Stimulated activated CD4-positive, alpha-beta T cell treated with anti-CD3 and anti-CD28 coated beads, Interleukin-4, amount 100 ng/mL, for 48 hours (primary cell): ENCODE measurements around the gene DIRAS3.
"Not testable (repeated sequence)": the region's sequence is repeated elsewhere in the genome, so short reads cannot be mapped to it uniquely, and the experiment has no call there.

Source experiments
- DNase-seq, 2 donors: peaks; one replicate each; pipeline ENCODE4 v3.0.0-alpha.2; 2020; ENCODE audit warnings: low read depth in 2 of 2

DIRAS3 gene, protein sequence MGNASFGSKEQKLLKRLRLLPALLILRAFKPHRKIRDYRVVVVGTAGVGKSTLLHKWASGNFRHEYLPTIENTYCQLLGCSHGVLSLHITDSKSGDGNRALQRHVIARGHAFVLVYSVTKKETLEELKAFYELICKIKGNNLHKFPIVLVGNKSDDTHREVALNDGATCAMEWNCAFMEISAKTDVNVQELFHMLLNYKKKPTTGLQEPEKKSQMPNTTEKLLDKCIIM

GRCh38 chr1:68049941-68050878 lies at the start of gene DIRAS3:
Gene DIRAS3 (minus strand): TSS chr1:68050627. CDS start chr1:68047297, 3,330 bp downstream.
- DNase-seq: no peak

- no peak for DNase-seq
Observed at GRCh38 chr1:68093737-68094136, 43.3 kb upstream of the DIRAS3 start.

- DNase-seq: no peak
Observed at GRCh38 chr1:68087184-68087583, 36.8 kb upstream of the DIRAS3 start.

- DNase-seq: no peak
Observed at GRCh38 chr1:68085752-68086151, 35.3 kb upstream of the DIRAS3 start.

DNA sequence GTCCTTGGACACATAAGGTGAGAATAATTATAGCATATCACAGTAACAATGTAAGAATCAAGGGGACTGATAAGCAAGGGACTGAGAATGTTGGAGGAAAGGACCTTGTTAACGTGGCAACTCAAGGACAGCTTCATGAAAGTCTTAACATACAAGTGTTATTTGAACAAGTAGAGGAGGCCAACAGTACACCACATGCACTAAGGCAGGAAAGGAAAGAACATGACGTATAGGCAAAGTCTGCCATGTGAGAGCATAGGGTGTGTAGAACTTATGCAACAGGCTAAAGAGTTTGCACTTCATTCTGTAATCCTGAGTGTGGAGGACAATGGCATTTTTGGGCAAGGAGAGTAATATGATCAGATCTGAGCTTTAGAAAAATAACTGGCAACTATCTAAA lies 33.3 kb upstream of the DIRAS3 start:
- no peak for DNase-seq

GRCh38 chr1:68081775-68082283 lies 31.4 kb upstream of the DIRAS3 start:
- DNase-seq: no peak

DNA sequence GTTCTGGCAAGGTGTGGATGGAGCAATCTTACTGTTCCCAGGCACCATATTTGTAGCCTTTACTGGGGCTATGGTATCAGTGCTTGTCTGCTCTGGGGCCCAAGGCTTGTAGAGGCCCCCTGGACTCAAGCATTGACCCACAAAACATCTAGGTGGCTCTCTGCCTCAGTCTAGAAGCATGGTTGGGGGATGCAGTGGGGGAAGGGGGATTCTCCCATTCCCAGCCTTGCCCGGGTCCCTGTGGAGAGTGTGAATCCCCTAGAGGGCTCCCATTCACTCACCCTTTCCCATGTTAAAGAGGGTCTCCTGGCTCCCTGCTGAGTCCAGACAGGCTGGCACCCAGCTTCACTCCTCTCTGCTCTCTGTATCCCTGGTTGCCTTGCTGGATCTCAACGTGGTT lies 28.2 kb upstream of the DIRAS3 start:
- no peak for DNase-seq

GRCh38 chr1:68074472-68074871 lies 24.0 kb upstream of the DIRAS3 start:
- no peak for DNase-seq

- no peak for DNase-seq
Observed at GRCh38 chr1:68065766-68066165, 15.3 kb upstream of the DIRAS3 start.

DNA sequence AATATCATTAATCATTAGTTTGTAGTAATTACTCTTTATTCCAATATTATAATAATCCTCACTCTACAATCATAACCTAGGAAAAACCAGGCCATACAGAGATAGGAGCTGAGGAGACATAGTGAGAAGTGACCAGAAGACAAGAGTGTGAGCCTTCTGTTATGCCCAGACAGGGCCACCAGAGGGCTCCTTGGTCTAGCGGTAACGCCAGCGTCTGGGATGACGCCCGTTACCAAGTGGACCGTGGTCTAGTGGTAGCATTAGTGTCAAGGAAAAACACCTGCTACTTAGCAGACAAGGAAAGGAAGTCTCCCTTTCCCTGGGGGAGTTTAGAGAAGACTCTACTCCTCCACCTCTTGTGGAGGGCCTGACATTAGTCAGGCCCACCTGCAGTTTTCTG lies 7.6 kb upstream of the DIRAS3 start:
- DNase-seq: not testable (repeated sequence)

GRCh38 chr1:68057564-68057963 lies 7.1 kb upstream of the DIRAS3 start:
- DNase-seq: no peak

GRCh38 chr1:68057050-68057449 lies 6.6 kb upstream of the DIRAS3 start:
- DNase-seq: no peak

DNA sequence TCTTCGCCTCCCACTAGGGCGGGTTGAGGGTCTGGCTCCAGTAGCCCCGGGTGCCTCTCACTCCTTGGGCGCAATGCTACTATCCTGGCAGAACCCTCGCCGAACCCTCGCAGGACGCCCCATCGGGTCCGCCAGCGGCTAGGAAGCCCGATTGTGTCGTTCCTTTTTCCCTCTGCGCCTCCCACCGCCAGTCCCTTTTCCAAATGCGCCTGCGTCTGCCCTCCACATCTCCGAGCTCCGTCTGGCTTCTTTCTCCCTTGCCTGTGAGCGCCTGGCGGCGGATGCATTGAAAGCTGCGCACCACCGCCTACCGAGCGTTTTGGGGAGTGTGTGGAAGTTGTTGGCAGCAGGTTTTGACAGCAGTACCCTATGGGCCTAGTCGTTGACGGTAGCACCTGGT lies 1.0 kb upstream of the DIRAS3 start:
- no peak for DNase-seq

DNA sequence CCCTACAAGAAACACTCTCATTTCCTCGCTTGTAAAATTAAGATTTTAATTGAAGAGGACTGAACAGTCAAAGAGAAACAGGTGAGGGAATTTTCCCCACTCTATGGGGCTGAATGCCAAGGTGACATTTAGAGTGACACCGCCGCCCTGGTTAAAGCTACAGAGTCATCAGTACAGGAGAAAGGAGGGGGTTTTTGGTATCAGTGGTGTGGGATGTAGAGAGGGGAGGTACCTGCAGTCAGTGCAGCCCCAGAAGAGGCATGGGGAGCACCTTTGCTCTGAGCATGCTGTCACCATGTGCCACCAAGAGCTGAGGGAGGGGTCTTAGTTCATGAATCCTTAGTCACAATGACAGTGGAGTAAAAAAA lies 2.8 kb downstream of the DIRAS3 start:
- no peak for DNase-seq

DNA sequence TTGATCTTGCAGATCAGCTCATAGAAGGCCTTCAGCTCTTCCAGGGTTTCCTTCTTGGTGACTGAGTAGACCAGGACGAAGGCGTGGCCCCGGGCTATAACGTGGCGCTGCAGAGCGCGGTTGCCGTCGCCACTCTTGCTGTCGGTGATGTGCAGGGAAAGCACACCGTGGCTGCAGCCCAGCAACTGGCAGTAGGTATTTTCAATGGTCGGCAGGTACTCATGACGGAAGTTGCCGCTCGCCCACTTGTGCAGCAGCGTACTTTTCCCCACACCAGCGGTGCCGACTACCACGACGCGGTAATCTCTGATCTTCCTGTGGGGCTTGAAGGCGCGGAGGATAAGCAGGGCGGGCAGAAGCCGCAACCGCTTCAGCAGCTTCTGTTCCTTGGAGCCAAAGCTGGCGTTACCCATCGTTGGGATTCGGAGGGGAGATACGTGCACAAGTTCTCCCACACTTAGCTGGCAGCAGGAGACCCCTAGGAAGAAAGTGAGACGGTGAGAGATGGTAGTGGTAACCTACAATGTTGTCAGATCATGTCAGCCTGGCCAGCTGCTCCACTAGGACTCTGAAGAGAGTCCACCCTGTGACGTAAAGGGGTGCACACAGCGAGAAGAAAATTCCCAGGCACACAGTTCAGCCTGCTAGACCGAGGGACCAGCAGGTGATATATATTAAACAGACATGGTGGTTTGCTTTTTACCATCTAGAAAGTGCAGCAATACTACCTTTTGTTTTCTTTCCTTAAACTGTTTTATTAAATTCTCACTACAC lies 3.4 kb downstream of the DIRAS3 start:
- DNase-seq: no peak

GRCh38 chr1:68046423-68046822 lies 4.0 kb downstream of the DIRAS3 start:
- no peak for DNase-seq

DNA sequence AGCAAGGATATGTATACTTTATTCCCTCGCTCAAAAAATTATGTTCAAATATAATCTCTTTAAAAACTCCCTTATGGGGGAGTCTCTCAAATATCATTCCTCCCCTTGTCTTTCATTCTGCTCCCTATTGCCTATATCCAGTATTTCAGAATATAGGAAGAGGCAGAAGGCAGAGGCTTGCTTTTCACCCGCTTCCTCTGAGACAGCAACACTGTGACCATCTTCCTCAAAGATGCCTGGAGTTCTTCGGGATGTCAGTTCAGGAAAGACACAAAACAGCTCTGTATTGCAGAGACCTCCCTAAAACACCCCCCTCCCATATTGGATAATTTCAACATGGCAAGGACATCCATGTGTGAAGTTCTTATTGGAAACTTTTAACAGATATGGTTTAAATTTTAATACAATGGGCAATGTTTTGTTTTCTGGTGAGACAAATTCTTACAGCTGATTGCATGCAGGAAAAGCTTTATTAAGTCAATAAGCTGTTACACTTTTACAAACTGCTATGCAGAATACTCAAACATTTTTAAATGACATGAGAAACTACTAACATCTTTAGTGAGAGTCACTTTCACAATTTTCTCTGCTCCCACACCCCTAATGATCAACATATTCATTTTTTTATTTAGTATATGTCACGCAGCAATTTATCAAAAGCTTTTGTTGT lies 4.8 kb downstream of the DIRAS3 start:
- no peak for DNase-seq

GRCh38 chr1:68043443-68044090 lies 6.9 kb downstream of the DIRAS3 start:
- no peak for DNase-seq

DNA sequence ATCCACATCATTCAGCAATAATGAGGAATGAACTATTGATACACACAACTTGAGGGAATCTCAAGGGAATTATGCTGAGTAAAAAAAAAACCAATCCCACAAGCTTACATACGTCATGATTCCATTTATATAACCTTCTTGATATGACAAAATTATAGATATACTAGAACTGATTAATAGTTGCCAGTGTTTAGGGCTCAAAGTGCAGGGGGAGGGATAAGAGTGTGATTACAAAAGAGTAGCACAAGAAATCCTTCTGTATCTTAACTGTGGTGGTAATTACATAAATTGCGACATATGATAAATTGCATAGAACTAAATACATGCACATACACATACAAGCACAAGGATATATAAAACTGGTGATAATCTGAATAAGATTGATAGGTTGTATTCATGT lies 13.5 kb downstream of the DIRAS3 start:
- DNase-seq: no peak

- no peak for DNase-seq
Observed at GRCh38 chr1:68029444-68029843, 21.0 kb downstream of the DIRAS3 start.

DNA sequence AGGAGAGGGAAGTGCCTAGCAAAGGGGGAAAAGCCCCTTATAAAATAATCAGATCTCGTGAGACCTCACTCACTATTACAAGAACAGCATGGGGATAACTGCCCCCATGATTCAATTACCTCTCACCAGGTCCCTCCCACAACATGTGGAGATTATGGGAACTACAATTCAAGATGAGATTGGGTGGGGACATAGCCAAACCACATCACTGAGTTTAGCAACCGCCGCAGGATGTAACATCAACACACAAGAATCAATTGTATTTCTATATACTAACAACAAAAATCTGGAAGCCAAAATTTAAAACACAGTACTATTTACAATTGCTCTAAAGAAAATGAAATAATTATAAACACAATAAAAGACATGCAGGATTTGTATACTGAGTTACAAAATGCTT lies 21.9 kb downstream of the DIRAS3 start:
- DNase-seq: no peak
